Neural cell (in vitro differentiated cells): Measurements from ENCODE around the gene CNOT4. TPM values are rescaled to one million over a fixed set of nuclear protein-coding genes. Genes with fewer than 3 reads are reported as not detected.

ENCODE experiments used
- H2AFZ ChIP-seq: fragments of 200-600, 300-800 bp; sonication (generic), shearing (Covaris generic); 2 replicates; pipeline ENCODE4 v1.6.0; 2014; ENCODE audit warnings: low read depth, mild to moderate bottlenecking, antibody characterized with exemption, low read length, moderate library complexity
- H3F3A ChIP-seq: fragments of 200-600 bp; shearing (Covaris generic); 2 replicates; pipeline ENCODE4 v1.6.1; 2016; ENCODE audit warnings: mild to moderate bottlenecking, moderate library complexity, mixed read lengths, antibody characterized with exemption, low read length; ENCODE audit not compliant: insufficient read depth, poor library complexity, severe bottlenecking
- H3K27ac ChIP-seq: fragments of 200-600, 300-800 bp; sonication (generic), shearing (Covaris generic); 2 replicates; pipeline ENCODE4 v1.5.1; 2014; ENCODE audit warnings: mild to moderate bottlenecking, low read length, moderate library complexity
- H3K27me3 ChIP-seq: fragments of 300-800, 200-600 bp; sonication (generic), shearing (Covaris generic); 2 replicates; pipeline ENCODE4 v1.6.0; 2014; ENCODE audit warnings: mild to moderate bottlenecking, low read depth, low read length, moderate library complexity; ENCODE audit not compliant: insufficient read depth
- H3K36me3 ChIP-seq: fragments of 300-800, 200-600 bp; sonication (generic), shearing (Covaris generic); 2 replicates; pipeline ENCODE4 v1.5.1; 2014; ENCODE audit warnings: mild to moderate bottlenecking, antibody characterized with exemption, low read length, moderate library complexity; ENCODE audit not compliant: insufficient read depth
- H3K4me2 ChIP-seq: fragments of 300-800, 200-600 bp; sonication (generic), shearing (Covaris generic); 2 replicates; pipeline ENCODE4 v1.6.0; 2014; ENCODE audit warnings: mild to moderate bottlenecking, low read length
- H3K4me3 ChIP-seq: fragments of 300-800, 200-600 bp; sonication (generic), shearing (Covaris generic); 2 replicates; pipeline ENCODE4 v1.5.1; 2014; ENCODE audit warnings: mild to moderate bottlenecking, low read length, moderate library complexity
- H3K79me2 ChIP-seq: fragments of 200-600 bp; shearing (Covaris generic); replicated peaks from 2 replicates; pipeline ENCODE4 v1.6.0; 2014; ENCODE audit warnings: mild to moderate bottlenecking, low read length, moderate library complexity; ENCODE audit not compliant: insufficient read depth
- H3K9ac ChIP-seq: fragments of 300-800, 200-600 bp; sonication (generic), shearing (Covaris generic); 2 replicates; pipeline ENCODE4 v1.6.1; 2016; ENCODE audit warnings: mild to moderate bottlenecking, low read length, mixed read lengths
- H3K9me2 ChIP-seq: fragments of 200-600 bp; shearing (Covaris generic); 2 replicates; pipeline ENCODE4 v1.6.1; 2016; ENCODE audit warnings: mild to moderate bottlenecking, low read length, mixed read lengths; ENCODE audit not compliant: insufficient read depth
- H3K9me3 ChIP-seq: fragments of 200-600, 300-800 bp; sonication (generic), shearing (Covaris generic); 2 replicates; pipeline ENCODE4 v1.6.1; 2016; ENCODE audit warnings: mild to moderate bottlenecking, mixed run types, low read length, moderate library complexity, mixed read lengths
- H4K20me1 ChIP-seq: fragments of 200-600 bp; shearing (Covaris generic); 2 replicates; pipeline ENCODE4 v1.6.1; 2016; ENCODE audit warnings: mild to moderate bottlenecking, mixed run types; ENCODE audit not compliant: insufficient read depth
- EP300 ChIP-seq: fragments of 450-650 bp; conservative IDR thresholded peaks from 2 replicates; pipeline ENCODE4 v1.6.1; 2014; ENCODE audit warnings: antibody characterized with exemption, mild to moderate bottlenecking, moderate library complexity; ENCODE audit not compliant: poor library complexity, severe bottlenecking
- EZH2 ChIP-seq: fragments of 200-600, 300-800 bp; shearing (Covaris generic), sonication (generic); IDR thresholded peaks from 2 replicates; pipeline ENCODE4 v1.6.1; 2014; ENCODE audit warnings: antibody characterized with exemption, low read length, borderline replicate concordance, mild to moderate bottlenecking; ENCODE audit not compliant: insufficient read depth, poor library complexity, severe bottlenecking
- MXI1 ChIP-seq: fragments of 450-650 bp; conservative IDR thresholded peaks from 2 replicates; pipeline ENCODE4 v1.6.1; 2014; ENCODE audit warnings: antibody characterized with exemption, mild to moderate bottlenecking; ENCODE audit not compliant: poor library complexity, severe bottlenecking
- POLR2AphosphoS5 ChIP-seq: IDR thresholded peaks from 2 replicates; pipeline ENCODE4 v1.6.1; 2012
- RAD21 ChIP-seq: fragments of 450-650 bp; conservative IDR thresholded peaks from 2 replicates; pipeline ENCODE4 v1.6.1; 2014; ENCODE audit warnings: antibody characterized with exemption, mild to moderate bottlenecking, moderate library complexity
- SMC3 ChIP-seq: fragments of 450-650 bp; conservative IDR thresholded peaks from 2 replicates; pipeline ENCODE4 v1.6.1; 2014; ENCODE audit warnings: antibody characterized with exemption, mild to moderate bottlenecking, moderate library complexity; ENCODE audit not compliant: poor library complexity
- TAF1 ChIP-seq: IDR thresholded peaks from 2 replicates; pipeline ENCODE4 v1.6.1; 2012; ENCODE audit warnings: low read depth
- polyA plus RNA-seq: library from polyadenylated mRNA; depleted of rRNA; stranded (reverse); fragments of >200 nt; gene quantifications from 2 replicates; pipeline ENCODE4 v1.2.3, GENCODE V29; 2014
- TF ChIP-seq, protein P1 (sequence below): fragments of 450-650 bp; IDR thresholded peaks from 2 replicates; pipeline ENCODE4 v1.5.1; 2014; ENCODE audit warnings: antibody characterized with exemption, mild to moderate bottlenecking, moderate library complexity; ENCODE audit not compliant: poor library complexity, severe bottlenecking
- TF ChIP-seq, protein P2 (sequence below): IDR thresholded peaks from 2 replicates; pipeline ENCODE4 v1.6.1; 2012; ENCODE audit warnings: borderline replicate concordance

CNOT4 gene
- polyA plus RNA-seq, 1 donor from 2014 or later, result 6.4 TPM

DNA sequence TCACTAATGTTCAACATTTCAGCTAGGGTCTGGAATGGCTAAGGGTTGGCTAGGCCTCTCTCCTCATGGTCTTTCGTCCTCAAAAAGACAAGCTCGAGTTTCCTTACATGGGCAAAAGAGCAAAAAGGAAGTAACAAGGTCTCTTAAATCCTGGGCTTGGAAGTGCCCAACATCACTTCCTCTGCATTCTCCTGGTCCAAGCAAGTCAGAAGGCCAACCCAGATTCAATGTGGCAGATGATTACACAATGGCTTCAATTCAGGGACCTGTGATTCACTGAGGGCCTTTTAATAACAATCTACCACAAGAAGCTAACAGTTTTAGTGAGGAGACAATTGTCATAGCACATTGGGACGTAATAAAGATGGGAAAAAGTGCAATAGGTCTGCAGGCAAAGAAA lies 43.4 kb upstream of the CNOT4 start:
- no peak overlapping the region for H2AFZ ChIP-seq
- H3K4me3 ChIP-seq, result no peak overlapping the region
- H3K9me2 ChIP-seq, result no peaks in the 10 kb centered on the region
- H3K27ac ChIP-seq, result no peak overlapping the region
- H3K4me2 ChIP-seq, result no peak overlapping the region
- no peak overlapping the region for H3K9ac ChIP-seq
- H3K9me3 ChIP-seq, result no peaks in the 10 kb centered on the region
- no peaks in the 10 kb centered on the region for H3K79me2 ChIP-seq
- H4K20me1 ChIP-seq, result no peaks in the 10 kb centered on the region
- no peaks in the 10 kb centered on the region for H3K27me3 ChIP-seq
- no peak for TF ChIP-seq SMC3
- TF ChIP-seq RAD21, result no peak
- TF ChIP-seq EZH2, result no peak
- no peak for TF ChIP-seq TAF1
- TF ChIP-seq POLR2AphosphoS5, result no peak
- TF ChIP-seq, protein P1, sequence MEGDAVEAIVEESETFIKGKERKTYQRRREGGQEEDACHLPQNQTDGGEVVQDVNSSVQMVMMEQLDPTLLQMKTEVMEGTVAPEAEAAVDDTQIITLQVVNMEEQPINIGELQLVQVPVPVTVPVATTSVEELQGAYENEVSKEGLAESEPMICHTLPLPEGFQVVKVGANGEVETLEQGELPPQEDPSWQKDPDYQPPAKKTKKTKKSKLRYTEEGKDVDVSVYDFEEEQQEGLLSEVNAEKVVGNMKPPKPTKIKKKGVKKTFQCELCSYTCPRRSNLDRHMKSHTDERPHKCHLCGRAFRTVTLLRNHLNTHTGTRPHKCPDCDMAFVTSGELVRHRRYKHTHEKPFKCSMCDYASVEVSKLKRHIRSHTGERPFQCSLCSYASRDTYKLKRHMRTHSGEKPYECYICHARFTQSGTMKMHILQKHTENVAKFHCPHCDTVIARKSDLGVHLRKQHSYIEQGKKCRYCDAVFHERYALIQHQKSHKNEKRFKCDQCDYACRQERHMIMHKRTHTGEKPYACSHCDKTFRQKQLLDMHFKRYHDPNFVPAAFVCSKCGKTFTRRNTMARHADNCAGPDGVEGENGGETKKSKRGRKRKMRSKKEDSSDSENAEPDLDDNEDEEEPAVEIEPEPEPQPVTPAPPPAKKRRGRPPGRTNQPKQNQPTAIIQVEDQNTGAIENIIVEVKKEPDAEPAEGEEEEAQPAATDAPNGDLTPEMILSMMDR, result no peak
- no peak for TF ChIP-seq MXI1
- TF ChIP-seq, protein P2, sequence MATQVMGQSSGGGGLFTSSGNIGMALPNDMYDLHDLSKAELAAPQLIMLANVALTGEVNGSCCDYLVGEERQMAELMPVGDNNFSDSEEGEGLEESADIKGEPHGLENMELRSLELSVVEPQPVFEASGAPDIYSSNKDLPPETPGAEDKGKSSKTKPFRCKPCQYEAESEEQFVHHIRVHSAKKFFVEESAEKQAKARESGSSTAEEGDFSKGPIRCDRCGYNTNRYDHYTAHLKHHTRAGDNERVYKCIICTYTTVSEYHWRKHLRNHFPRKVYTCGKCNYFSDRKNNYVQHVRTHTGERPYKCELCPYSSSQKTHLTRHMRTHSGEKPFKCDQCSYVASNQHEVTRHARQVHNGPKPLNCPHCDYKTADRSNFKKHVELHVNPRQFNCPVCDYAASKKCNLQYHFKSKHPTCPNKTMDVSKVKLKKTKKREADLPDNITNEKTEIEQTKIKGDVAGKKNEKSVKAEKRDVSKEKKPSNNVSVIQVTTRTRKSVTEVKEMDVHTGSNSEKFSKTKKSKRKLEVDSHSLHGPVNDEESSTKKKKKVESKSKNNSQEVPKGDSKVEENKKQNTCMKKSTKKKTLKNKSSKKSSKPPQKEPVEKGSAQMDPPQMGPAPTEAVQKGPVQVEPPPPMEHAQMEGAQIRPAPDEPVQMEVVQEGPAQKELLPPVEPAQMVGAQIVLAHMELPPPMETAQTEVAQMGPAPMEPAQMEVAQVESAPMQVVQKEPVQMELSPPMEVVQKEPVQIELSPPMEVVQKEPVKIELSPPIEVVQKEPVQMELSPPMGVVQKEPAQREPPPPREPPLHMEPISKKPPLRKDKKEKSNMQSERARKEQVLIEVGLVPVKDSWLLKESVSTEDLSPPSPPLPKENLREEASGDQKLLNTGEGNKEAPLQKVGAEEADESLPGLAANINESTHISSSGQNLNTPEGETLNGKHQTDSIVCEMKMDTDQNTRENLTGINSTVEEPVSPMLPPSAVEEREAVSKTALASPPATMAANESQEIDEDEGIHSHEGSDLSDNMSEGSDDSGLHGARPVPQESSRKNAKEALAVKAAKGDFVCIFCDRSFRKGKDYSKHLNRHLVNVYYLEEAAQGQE, result no peak
- TF ChIP-seq EP300, result no peak
- H3F3A ChIP-seq, result peaks cover 2% of the 10 kb centered on the region
- H3K36me3 ChIP-seq, result no peaks in the 10 kb centered on the region

DNA sequence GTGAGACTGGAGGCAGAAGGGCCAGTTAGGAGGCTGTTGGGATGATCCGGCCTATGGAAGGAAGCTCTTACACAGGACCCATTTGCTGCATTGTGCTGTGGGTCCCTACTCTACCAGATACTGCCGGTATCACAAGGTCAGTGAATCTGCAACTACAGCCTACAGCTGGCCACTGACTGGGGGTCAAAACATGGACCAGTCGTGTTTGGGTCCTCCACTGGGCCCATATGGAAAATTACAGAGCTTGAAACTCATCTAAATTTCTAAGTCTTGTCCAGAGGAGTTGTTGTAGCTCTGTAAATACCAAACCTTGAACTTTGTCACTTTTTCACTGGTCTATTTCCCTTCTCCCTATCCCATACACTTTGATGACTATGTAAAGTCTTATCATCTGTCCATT lies 42.2 kb upstream of the CNOT4 start:
- Histone ChIP-seq H3K9me2 (no peaks in the 10 kb centered on the region), H3K27me3 (no peaks in the 10 kb centered on the region), H3K9ac (no peak overlapping the region), H3K27ac (no peak overlapping the region), H3F3A (no peaks in the 10 kb centered on the region), H4K20me1 (no peaks in the 10 kb centered on the region), H3K36me3 (no peaks in the 10 kb centered on the region), H2AFZ (no peak overlapping the region), H3K4me3 (no peak overlapping the region), H3K79me2 (no peaks in the 10 kb centered on the region), H3K9me3 (no peaks in the 10 kb centered on the region), H3K4me2 (no peak overlapping the region)
- TF ChIP-seq, protein P1, result no peak
- TF ChIP-seq RAD21, result no peak
- TF ChIP-seq SMC3, result no peak
- TF ChIP-seq POLR2AphosphoS5, result no peak
- TF ChIP-seq EP300, result no peak
- TF ChIP-seq MXI1, result no peak
- TF ChIP-seq EZH2, result no peak
- TF ChIP-seq TAF1, result no peak
- TF ChIP-seq, protein P2, result no peak
